HEK293 (cell line): ENCODE measurements around the gene PARVA.
A peak's percentile ranks its signal among the peaks of the same experiment; 100 is the strongest.

ENCODE experiments used
- CTCF ChIA-PET: fragments of 350-600 bp; formaldehyde crosslinking; extraction: SDS; loops from one replicate; lab custom pipeline; 2021; ENCODE audit warnings: antibody characterized with exemption; lab: Yijun Ruan, JAX
- POLR2A ChIA-PET: fragments of 300-600 bp; formaldehyde crosslinking; extraction: SDS; loops from one replicate; lab custom pipeline; 2020; ENCODE audit warnings: antibody characterized with exemption, inconsistent platforms; lab: Yijun Ruan, JAX
- H3K27ac ChIP-seq: fragments of 200-500 bp; sonication (Bioruptor generic); 2 replicates; pipeline ENCODE4 v1.5.1; 2014; ENCODE audit warnings: low read depth, low read length, control low read depth, inconsistent platforms; ENCODE audit errors: extremely low read depth
- H3K36me3 ChIP-seq, 2 experiments: fragments of 200-500 bp in 1 of 2; sonication (Bioruptor generic) in 1 of 2; 1 replicate in 1 of 2; 2 replicates in 1 of 2; pipeline ENCODE4 v1.5.1; 2014 to 2017; ENCODE audit warnings: inconsistent platforms in 2 of 2, low read length in 2 of 2; ENCODE audit not compliant: control insufficient read depth in 2 of 2, insufficient read depth in 1 of 2
- H3K4me1 ChIP-seq: fragments of 200-500 bp; sonication (Bioruptor generic); 2 replicates; pipeline ENCODE4 v1.5.1; 2014; ENCODE audit warnings: mild to moderate bottlenecking, low read length, inconsistent platforms; ENCODE audit not compliant: control insufficient read depth, insufficient read depth
- H3K4me3 ChIP-seq: 2 replicates; pipeline ENCODE4 v1.5.1; 2011; ENCODE audit warnings: low read depth, mild to moderate bottlenecking, control low read depth, low read length, moderate library complexity
- H3K9me3 ChIP-seq: fragments of 200-500 bp; sonication (Bioruptor generic); 2 replicates; pipeline ENCODE4 v1.5.1; 2014; ENCODE audit warnings: low read depth, low read length, inconsistent platforms; ENCODE audit not compliant: control insufficient read depth, insufficient read depth
- BCL11A ChIP-seq: fragments of 450-650 bp; formaldehyde crosslinking; IDR thresholded peaks from 2 replicates; pipeline ENCODE4 v1.5.1; 2016; ENCODE audit warnings: low read depth, missing biosample characterization, missing genetic modification characterization
- GLIS2 ChIP-seq: fragments of 450-650 bp; formaldehyde crosslinking; IDR thresholded peaks from 2 replicates; pipeline ENCODE4 v1.5.1; 2016; ENCODE audit warnings: missing biosample characterization, missing genetic modification characterization
- KLF7 ChIP-seq: fragments of 450-650 bp; formaldehyde crosslinking; IDR thresholded peaks from 2 replicates; pipeline ENCODE4 v1.5.1; 2016; ENCODE audit warnings: missing biosample characterization, missing genetic modification characterization, borderline replicate concordance
- MEIS1 ChIP-seq: sonication (generic); formaldehyde crosslinking; IDR thresholded peaks from 2 replicates; pipeline ENCODE4 v1.8.1; 2022; ENCODE audit warnings: missing genetic modification reagents, mild to moderate bottlenecking, borderline replicate concordance
- SETDB1 ChIP-seq: IDR thresholded peaks from one replicate; pipeline ENCODE4 v1.6.1; 2017; ENCODE audit warnings: mild to moderate bottlenecking, low read length, moderate library complexity, mixed read lengths; ENCODE audit not compliant: insufficient read length
- ZNF114 ChIP-seq: fragments of 450-650 bp; formaldehyde crosslinking; IDR thresholded peaks from 2 replicates; pipeline ENCODE4 v1.5.0; 2017; ENCODE audit warnings: missing biosample characterization, missing genetic modification characterization
- ZNF132 ChIP-seq: fragments of 450-650 bp; formaldehyde crosslinking; IDR thresholded peaks from 2 replicates; pipeline ENCODE4 v1.5.1; 2017; ENCODE audit warnings: missing biosample characterization, missing genetic modification characterization, borderline replicate concordance
- ZNF138 ChIP-seq: fragments of 450-650 bp; formaldehyde crosslinking; IDR thresholded peaks from 2 replicates; pipeline ENCODE4 v1.5.1; 2016; ENCODE audit warnings: missing biosample characterization, missing genetic modification characterization, borderline replicate concordance
- ZNF184 ChIP-seq: fragments of 450-650 bp; IDR thresholded peaks from 2 replicates; pipeline ENCODE4 v1.5.1; 2018; ENCODE audit warnings: missing biosample characterization, mild to moderate bottlenecking, missing genetic modification characterization
- ZNF350 ChIP-seq: fragments of 450-650 bp; formaldehyde crosslinking; IDR thresholded peaks from 2 replicates; pipeline ENCODE4 v1.5.0; 2017; ENCODE audit warnings: missing biosample characterization, mild to moderate bottlenecking, missing genetic modification characterization
- ZNF394 ChIP-seq: fragments of 450-650 bp; formaldehyde crosslinking; IDR thresholded peaks from 2 replicates; pipeline ENCODE4 v1.5.1; 2016; ENCODE audit warnings: missing biosample characterization, missing genetic modification characterization, mild to moderate bottlenecking, moderate library complexity, borderline replicate concordance
- ZNF416 ChIP-seq: fragments of 450-650 bp; formaldehyde crosslinking; IDR thresholded peaks from 2 replicates; pipeline ENCODE4 v1.5.1; 2016; ENCODE audit warnings: missing biosample characterization, missing genetic modification characterization
- ZNF544 ChIP-seq: fragments of 450-650 bp; formaldehyde crosslinking; IDR thresholded peaks from 2 replicates; pipeline ENCODE4 v1.5.0; 2017; ENCODE audit warnings: missing biosample characterization, missing genetic modification characterization
- ZNF560 ChIP-seq: fragments of 450-650 bp; formaldehyde crosslinking; IDR thresholded peaks from 2 replicates; pipeline ENCODE4 v1.5.1; 2017; ENCODE audit warnings: missing biosample characterization, missing genetic modification characterization, borderline replicate concordance
- ZNF623 ChIP-seq: fragments of 450-650 bp; formaldehyde crosslinking; IDR thresholded peaks from 2 replicates; pipeline ENCODE4 v1.5.1; 2016; ENCODE audit warnings: missing biosample characterization, missing genetic modification characterization
- ZSCAN30 ChIP-seq: fragments of 450-650 bp; IDR thresholded peaks from 2 replicates; pipeline ENCODE4 v1.5.1; 2018; ENCODE audit warnings: missing biosample characterization, mild to moderate bottlenecking, missing genetic modification characterization, moderate library complexity
- TF ChIP-seq, protein P1 (sequence below): fragments of 450-650 bp; IDR thresholded peaks from 2 replicates; pipeline ENCODE4 v1.5.1; 2018; ENCODE audit warnings: missing biosample characterization, mild to moderate bottlenecking, missing genetic modification characterization
- TF ChIP-seq, protein P2 (sequence below): fragments of 450-650 bp; formaldehyde crosslinking; IDR thresholded peaks from 2 replicates; pipeline ENCODE4 v1.5.1; 2016; ENCODE audit warnings: missing biosample characterization, missing genetic modification characterization

PARVA gene

DNA sequence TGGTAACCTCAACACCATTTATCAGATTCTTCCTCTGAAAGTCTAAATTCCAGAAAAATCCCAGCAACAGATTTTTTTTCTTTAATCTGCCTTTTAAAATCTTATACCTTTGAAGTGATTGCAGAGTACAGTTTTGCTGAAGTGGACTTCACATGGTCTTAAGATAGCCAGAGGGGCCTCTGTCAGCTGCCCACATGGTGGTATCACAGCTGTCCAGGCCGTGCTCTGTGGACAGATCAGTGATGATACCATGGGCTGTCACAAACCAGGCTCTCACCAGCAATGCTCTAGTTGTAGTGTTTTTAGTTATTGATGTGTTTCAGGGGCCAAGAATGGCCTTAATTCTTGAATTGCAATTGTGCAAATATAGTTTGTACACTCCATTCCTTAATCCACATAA lies 44.0 kb downstream of the PARVA start:
- ChIA-PET CTCF (no interaction called here), POLR2A (interaction anchor here (0.6 kb wide), 1 partner anchor 30 kb away, joined by 3 read pairs; no protein-coding TSS in a partner anchor)
- Histone ChIP-seq H3K27ac (no peak overlapping the region), H3K4me1 (no peaks in the 10 kb centered on the region), H3K4me3 (no peak overlapping the region), H3K36me3 (no peaks in the 10 kb centered on the region)
- no peak for TF ChIP-seq KLF7 (tag by site-specific recombination)
- TF ChIP-seq ZNF394 (tag by site-specific recombination): no peak
- TF ChIP-seq, protein P1, sequence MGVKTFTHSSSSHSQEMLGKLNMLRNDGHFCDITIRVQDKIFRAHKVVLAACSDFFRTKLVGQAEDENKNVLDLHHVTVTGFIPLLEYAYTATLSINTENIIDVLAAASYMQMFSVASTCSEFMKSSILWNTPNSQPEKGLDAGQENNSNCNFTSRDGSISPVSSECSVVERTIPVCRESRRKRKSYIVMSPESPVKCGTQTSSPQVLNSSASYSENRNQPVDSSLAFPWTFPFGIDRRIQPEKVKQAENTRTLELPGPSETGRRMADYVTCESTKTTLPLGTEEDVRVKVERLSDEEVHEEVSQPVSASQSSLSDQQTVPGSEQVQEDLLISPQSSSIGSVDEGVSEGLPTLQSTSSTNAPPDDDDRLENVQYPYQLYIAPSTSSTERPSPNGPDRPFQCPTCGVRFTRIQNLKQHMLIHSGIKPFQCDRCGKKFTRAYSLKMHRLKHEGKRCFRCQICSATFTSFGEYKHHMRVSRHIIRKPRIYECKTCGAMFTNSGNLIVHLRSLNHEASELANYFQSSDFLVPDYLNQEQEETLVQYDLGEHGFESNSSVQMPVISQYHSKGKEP: no peak
- no peak for TF ChIP-seq ZNF114 (tag by site-specific recombination)
- TF ChIP-seq ZNF560 (tag by site-specific recombination): no peak
- TF ChIP-seq ZNF350 (tag by site-specific recombination): no peak
- TF ChIP-seq BCL11A (tag by site-specific recombination): no peak
- TF ChIP-seq, all 188 proteins: peak for 0
- no peaks in the 10 kb centered on the region for H3K9me3 ChIP-seq

DNA sequence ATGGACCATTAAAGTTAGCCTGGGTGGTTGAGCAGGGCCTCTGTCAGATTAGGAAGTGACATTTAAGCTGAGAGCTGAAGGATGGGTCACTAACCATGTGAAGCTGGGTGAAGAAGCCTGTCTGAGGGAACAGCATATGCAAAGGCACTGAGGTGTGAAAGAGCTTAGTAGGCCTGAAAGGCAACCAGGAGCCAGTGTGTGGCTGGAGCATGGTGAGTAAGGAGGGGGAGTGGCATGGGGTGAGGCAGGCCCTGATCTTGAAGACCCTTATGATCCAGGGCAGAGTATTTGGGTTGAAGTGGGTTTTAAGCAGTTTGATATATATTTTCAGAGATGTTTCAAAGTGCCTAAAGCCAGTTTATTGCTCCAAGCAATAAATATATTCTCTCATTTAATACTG lies 48.8 kb downstream of the PARVA start:
- TF ChIP-seq ZSCAN30 (no peak), ZNF623 (tag by site-specific recombination) (peak; percentile 61)
- Histone ChIP-seq H3K36me3 (no peaks in the 10 kb centered on the region), H3K9me3 (no peaks in the 10 kb centered on the region), H3K27ac (no peak overlapping the region), H3K4me3 (no peak overlapping the region), H3K4me1 (no peaks in the 10 kb centered on the region)
- ChIA-PET POLR2A (no interaction called here), CTCF (interaction anchor here (0.9 kb wide), 1 partner anchor 157 kb away, joined by 3 read pairs; no protein-coding TSS in a partner anchor)

DNA sequence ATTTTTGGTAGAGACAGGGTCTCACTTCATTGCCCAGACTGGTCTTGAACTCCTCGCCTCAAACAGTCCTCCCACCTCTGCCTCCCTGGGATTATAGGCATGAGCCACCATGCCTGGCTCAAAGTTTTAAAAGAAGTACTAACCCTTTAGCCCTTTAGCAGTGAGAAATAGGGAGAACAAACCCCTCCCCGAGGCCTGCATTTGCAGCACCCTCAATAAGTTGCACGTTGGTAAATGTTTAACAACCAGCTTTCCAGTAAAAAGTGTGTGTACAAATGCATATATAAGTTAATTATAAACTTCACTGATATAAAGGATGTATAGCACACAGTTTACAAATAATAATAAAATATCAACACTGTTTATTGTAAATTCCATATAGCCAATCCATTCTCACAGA lies 51.8 kb downstream of the PARVA start:
- ChIA-PET POLR2A (no interaction called here), CTCF (interaction anchor here (0.6 to 1.6 kb wide), 6 partner anchors 9 to 412 kb away, joined by 3 to 4 read pairs (median 4); no protein-coding TSS in a partner anchor)
- Histone ChIP-seq H3K9me3 (no peaks in the 10 kb centered on the region), H3K36me3 (no peaks in the 10 kb centered on the region), H3K4me1 (no peaks in the 10 kb centered on the region), H3K27ac (no peak overlapping the region), H3K4me3 (no peak overlapping the region)
- no peak for TF ChIP-seq KLF7 (tag by site-specific recombination)
- no peak for TF ChIP-seq ZNF416 (tag by site-specific recombination)
- no peak for TF ChIP-seq ZNF138 (tag by site-specific recombination)
- no peak for TF ChIP-seq ZNF184 (tag by site-specific recombination)
- no peak for TF ChIP-seq ZNF544 (tag by site-specific recombination)
- TF ChIP-seq, protein P2, sequence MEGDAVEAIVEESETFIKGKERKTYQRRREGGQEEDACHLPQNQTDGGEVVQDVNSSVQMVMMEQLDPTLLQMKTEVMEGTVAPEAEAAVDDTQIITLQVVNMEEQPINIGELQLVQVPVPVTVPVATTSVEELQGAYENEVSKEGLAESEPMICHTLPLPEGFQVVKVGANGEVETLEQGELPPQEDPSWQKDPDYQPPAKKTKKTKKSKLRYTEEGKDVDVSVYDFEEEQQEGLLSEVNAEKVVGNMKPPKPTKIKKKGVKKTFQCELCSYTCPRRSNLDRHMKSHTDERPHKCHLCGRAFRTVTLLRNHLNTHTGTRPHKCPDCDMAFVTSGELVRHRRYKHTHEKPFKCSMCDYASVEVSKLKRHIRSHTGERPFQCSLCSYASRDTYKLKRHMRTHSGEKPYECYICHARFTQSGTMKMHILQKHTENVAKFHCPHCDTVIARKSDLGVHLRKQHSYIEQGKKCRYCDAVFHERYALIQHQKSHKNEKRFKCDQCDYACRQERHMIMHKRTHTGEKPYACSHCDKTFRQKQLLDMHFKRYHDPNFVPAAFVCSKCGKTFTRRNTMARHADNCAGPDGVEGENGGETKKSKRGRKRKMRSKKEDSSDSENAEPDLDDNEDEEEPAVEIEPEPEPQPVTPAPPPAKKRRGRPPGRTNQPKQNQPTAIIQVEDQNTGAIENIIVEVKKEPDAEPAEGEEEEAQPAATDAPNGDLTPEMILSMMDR (tag by site-specific recombination): no peak
- no peak for TF ChIP-seq SETDB1
- no peak for TF ChIP-seq GLIS2
- no peak for TF ChIP-seq MEIS1 (CRISPR knock-in tag)
- no peak for TF ChIP-seq ZNF132 (tag by site-specific recombination)
